Measurements from ENCODE around the gene DDB1.

DNA sequence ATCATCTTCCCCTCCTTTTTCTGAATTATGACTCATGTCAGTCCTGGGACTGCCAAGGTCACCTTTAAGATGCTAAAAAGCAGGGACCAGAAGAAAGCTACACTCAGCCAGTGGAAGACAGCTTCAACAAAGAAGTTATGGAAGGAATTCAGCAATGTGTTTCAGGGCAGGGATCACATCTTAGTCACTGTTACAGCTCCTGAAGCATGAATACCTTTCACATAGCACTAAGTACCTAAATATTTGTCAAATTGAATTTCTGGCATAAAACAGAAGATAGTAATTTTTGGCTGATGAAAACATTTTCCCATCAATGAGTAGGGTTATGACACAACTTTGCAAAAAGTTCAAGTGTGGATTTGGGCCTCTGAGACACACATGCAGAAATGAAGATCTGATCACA lies 5.2 kb downstream of the DDB1 start:
- TF ChIP-seq, protein P1, sequence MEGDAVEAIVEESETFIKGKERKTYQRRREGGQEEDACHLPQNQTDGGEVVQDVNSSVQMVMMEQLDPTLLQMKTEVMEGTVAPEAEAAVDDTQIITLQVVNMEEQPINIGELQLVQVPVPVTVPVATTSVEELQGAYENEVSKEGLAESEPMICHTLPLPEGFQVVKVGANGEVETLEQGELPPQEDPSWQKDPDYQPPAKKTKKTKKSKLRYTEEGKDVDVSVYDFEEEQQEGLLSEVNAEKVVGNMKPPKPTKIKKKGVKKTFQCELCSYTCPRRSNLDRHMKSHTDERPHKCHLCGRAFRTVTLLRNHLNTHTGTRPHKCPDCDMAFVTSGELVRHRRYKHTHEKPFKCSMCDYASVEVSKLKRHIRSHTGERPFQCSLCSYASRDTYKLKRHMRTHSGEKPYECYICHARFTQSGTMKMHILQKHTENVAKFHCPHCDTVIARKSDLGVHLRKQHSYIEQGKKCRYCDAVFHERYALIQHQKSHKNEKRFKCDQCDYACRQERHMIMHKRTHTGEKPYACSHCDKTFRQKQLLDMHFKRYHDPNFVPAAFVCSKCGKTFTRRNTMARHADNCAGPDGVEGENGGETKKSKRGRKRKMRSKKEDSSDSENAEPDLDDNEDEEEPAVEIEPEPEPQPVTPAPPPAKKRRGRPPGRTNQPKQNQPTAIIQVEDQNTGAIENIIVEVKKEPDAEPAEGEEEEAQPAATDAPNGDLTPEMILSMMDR (IDR thresholded peaks at IDR 0.05), result no peak
- TF ChIP-seq POLR2A (IDR thresholded peaks at IDR 0.05; ENCODE audit: low read depth), result no peak

Measured in esophagus muscularis mucosa (tissue), 3 donors.